Mesenchymal stem cell (in vitro differentiated cells and primary cell): ENCODE results near the gene ENTHD1.
A peak's percentile ranks its signal among the peaks of the same experiment; 100 is the strongest.

Source experiments
- DNase-seq: peaks from one replicate; pipeline ENCODE4 v3.0.0-alpha.2; 2013
- H2AFZ ChIP-seq: one replicate; pipeline ENCODE4 v1.6.1; 2013; ENCODE audit warnings: low read depth, mild to moderate bottlenecking, control low read depth, inconsistent platforms, low read length, moderate library complexity
- H2AK5ac ChIP-seq: 2 replicates; pipeline ENCODE4 v1.6.1; 2013; ENCODE audit warnings: low read length, moderate library complexity, mild to moderate bottlenecking, inconsistent platforms; ENCODE audit not compliant: severe bottlenecking
- H2BK120ac ChIP-seq: one replicate; pipeline ENCODE4 v1.6.1; 2013; ENCODE audit warnings: low read depth, mild to moderate bottlenecking, inconsistent platforms, low read length, moderate library complexity
- H2BK12ac ChIP-seq, 2 experiments: one replicate each; pipeline ENCODE4 v1.6.1; 2013; ENCODE audit warnings: inconsistent platforms in 2 of 2, low read length in 2 of 2, mild to moderate bottlenecking in 2 of 2, moderate library complexity in 2 of 2, control low read depth in 1 of 2
- H2BK15ac ChIP-seq: one replicate; pipeline ENCODE4 v1.6.1; 2013; ENCODE audit warnings: mild to moderate bottlenecking, low read depth, inconsistent platforms; ENCODE audit not compliant: poor library complexity, severe bottlenecking
- H2BK5ac ChIP-seq: 2 replicates; pipeline ENCODE4 v1.6.1; 2013; ENCODE audit warnings: low read depth, mild to moderate bottlenecking, low read length, control low read depth, inconsistent platforms; ENCODE audit not compliant: poor library complexity, severe bottlenecking
- H3K14ac ChIP-seq, 2 experiments: one replicate each; pipeline ENCODE4 v1.6.1; 2013; ENCODE audit warnings: inconsistent platforms in 2 of 2, low read length in 2 of 2, control low read depth in 1 of 2, mild to moderate bottlenecking in 1 of 2, moderate library complexity in 1 of 2
- H3K18ac ChIP-seq, 2 experiments: one replicate each; pipeline ENCODE4 v1.6.1; 2013; ENCODE audit warnings: inconsistent platforms in 2 of 2, low read length in 2 of 2, control low read depth in 1 of 2, low read depth in 1 of 2, mild to moderate bottlenecking in 1 of 2
- H3K23ac ChIP-seq, 2 experiments: one replicate each; pipeline ENCODE4 v1.6.1; 2013; ENCODE audit warnings: inconsistent platforms in 2 of 2, low read length in 2 of 2, mild to moderate bottlenecking in 2 of 2, moderate library complexity in 2 of 2, control low read depth in 1 of 2
- H3K27ac ChIP-seq: 2 replicates; pipeline ENCODE4 v1.5.1; 2013; ENCODE audit warnings: mild to moderate bottlenecking, moderate library complexity, low read length, control low read depth, inconsistent platforms; ENCODE audit not compliant: poor library complexity, severe bottlenecking
- H3K27me3 ChIP-seq, 2 experiments: 2 replicates each; pipeline versions ENCODE4 v1.6.1 to v1.7.0; 2013; ENCODE audit warnings: low read length in 2 of 2, mild to moderate bottlenecking in 2 of 2, moderate library complexity in 2 of 2, control low read depth in 1 of 2, inconsistent platforms in 1 of 2; ENCODE audit not compliant: control insufficient read depth in 1 of 2, insufficient read depth in 1 of 2
- H3K36me3 ChIP-seq, 2 experiments: 2 replicates each; pipeline versions ENCODE4 v1.6.1 to v1.7.0; 2013; ENCODE audit warnings: low read length in 2 of 2, control low read depth in 1 of 2, inconsistent platforms in 1 of 2, low read depth in 1 of 2, mild to moderate bottlenecking in 1 of 2; ENCODE audit not compliant: insufficient read depth in 2 of 2, control insufficient read depth in 1 of 2
- H3K4ac ChIP-seq, 2 experiments: one replicate each; pipeline ENCODE4 v1.6.1; 2013; ENCODE audit warnings: inconsistent platforms in 2 of 2, low read length in 2 of 2, mild to moderate bottlenecking in 2 of 2, moderate library complexity in 2 of 2, control low read depth in 1 of 2, low read depth in 1 of 2
- H3K4me1 ChIP-seq: 2 replicates; pipeline ENCODE4 v1.6.1; 2013; ENCODE audit warnings: low read depth, low read length, control low read depth; ENCODE audit not compliant: control insufficient read depth, insufficient read depth
- H3K4me2 ChIP-seq: 2 replicates; pipeline ENCODE4 v1.6.1; 2013; ENCODE audit warnings: low read length, mild to moderate bottlenecking, inconsistent platforms; ENCODE audit not compliant: poor library complexity, severe bottlenecking
- H3K4me3 ChIP-seq, 2 experiments: 2 replicates each; pipeline versions ENCODE4 v1.5.1 to v1.7.0; 2013; ENCODE audit warnings: low read length in 2 of 2, mild to moderate bottlenecking in 2 of 2, control low read depth in 1 of 2, low read depth in 1 of 2; ENCODE audit not compliant: insufficient read depth in 1 of 2
- H3K79me1 ChIP-seq: replicated peaks from 2 replicates; pipeline ENCODE4 v1.6.1; 2013; ENCODE audit warnings: mild to moderate bottlenecking, control low read depth, low read length, inconsistent platforms; ENCODE audit not compliant: poor library complexity, severe bottlenecking
- H3K9ac ChIP-seq: 2 replicates; pipeline ENCODE4 v1.7.0; 2013; ENCODE audit warnings: mild to moderate bottlenecking, low read length, moderate library complexity
- H3K9me3 ChIP-seq: 2 replicates; pipeline ENCODE4 v1.7.0; 2013; ENCODE audit warnings: mild to moderate bottlenecking, low read length; ENCODE audit not compliant: control insufficient read depth
- H4K8ac ChIP-seq: one replicate; pipeline ENCODE4 v1.6.1; 2013; ENCODE audit warnings: inconsistent platforms, mild to moderate bottlenecking, low read length, moderate library complexity
- H4K91ac ChIP-seq: one replicate; pipeline ENCODE4 v1.6.1; 2013; ENCODE audit warnings: mild to moderate bottlenecking, low read length, inconsistent platforms
- WGBS: methylation state at CpG from one replicate; pipeline ENCODE4 v1.1.7; 2013; ENCODE audit warnings: mixed read lengths; 5-methylcytosine and 5-hydroxymethylcytosine counted together

Gene ENTHD1

DNA sequence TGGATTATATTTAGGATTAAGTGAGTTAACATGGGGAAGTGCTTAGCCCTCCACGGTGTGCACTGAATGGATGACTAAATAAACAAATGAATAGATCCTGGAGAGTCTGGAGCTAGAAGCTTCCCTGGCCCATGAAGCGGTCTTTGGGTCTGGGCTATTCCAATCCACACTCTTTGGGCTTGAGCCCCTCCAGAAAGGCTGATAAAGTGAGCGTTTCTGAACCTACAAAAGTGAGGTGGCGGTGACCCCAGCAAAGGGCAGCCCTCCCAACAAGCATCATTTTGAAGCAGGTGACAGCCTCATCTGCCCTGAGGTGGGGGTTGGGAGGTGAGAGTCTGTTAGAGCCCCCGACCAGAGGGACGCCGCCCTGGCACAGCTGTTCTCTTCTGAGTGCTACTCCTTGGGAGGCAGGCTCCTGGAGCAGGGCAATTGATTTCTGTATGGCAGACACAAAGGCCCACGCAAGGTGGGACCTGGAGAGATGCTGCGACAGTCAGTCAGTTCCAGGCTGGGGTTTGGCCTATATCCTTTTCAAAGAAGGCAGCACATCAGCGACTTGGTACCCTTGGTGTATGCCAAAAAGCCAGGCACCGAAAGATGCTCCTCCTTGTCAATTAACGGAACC is 165.2 kb downstream of the ENTHD1 start:
- Histone ChIP-seq H3K18ac (no peak overlapping the region), H3K27me3 (peaks cover 56 to 79% of the 10 kb centered on the region in 2 experiments), H3K4me2 (no peak overlapping the region), H3K4me3 (no peak overlapping the region), H3K23ac (no peak overlapping the region), H3K79me1 (no peaks in the 10 kb centered on the region), H3K4ac (no peak overlapping the region), H2BK15ac (no peak overlapping the region), H2BK12ac (no peak overlapping the region), H3K27ac (no peak overlapping the region), H3K4me1 (no peaks in the 10 kb centered on the region), H3K9me3 (no peaks in the 10 kb centered on the region), H3K9ac (no peak overlapping the region), H2AFZ (no peak overlapping the region), H4K8ac (no peak overlapping the region), H4K91ac (no peak overlapping the region), H3K36me3 (no peaks in the 10 kb centered on the region), H2BK120ac (no peak overlapping the region), H3K14ac (no peak overlapping the region), H2BK5ac (no peak overlapping the region), H2AK5ac (no peak overlapping the region)
- no peak for DNase-seq
- 81% methylated on average over 12 of the region's 12 CpGs for WGBS

DNA sequence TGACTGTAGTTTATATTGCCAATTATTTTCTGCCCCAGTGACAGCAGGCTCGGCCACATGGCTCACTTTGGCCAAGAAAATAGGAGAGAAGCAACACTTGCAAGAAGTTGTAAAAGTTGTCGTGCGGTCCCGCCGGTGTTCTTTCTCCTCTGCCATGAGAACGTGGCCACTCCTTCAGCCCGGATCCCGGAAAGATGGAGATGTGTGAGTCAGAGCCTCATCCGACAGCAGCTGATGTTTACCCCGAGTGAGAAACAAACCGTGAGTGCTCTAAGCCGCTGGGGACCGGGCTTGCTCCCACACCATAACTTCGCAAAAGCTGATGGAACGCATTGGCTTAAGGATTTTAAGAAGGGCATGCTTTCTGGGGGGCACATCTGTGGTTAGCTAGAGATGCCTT is 166.0 kb downstream of the ENTHD1 start:
- Histone ChIP-seq H4K91ac (no peak overlapping the region), H2BK5ac (no peak overlapping the region), H2AK5ac (no peak overlapping the region), H3K18ac (no peak overlapping the region), H3K4me1 (no peaks in the 10 kb centered on the region), H3K4ac (no peak overlapping the region), H3K4me3 (no peak overlapping the region), H2AFZ (no peak overlapping the region), H3K4me2 (no peak overlapping the region), H3K27me3 (peaks cover 51 to 71% of the 10 kb centered on the region in 2 experiments), H3K79me1 (no peaks in the 10 kb centered on the region), H3K9me3 (no peaks in the 10 kb centered on the region), H4K8ac (no peak overlapping the region), H2BK120ac (no peak overlapping the region), H3K14ac (no peak overlapping the region), H3K27ac (no peak overlapping the region), H2BK15ac (no peak overlapping the region), H3K9ac (no peak overlapping the region), H3K36me3 (no peaks in the 10 kb centered on the region), H3K23ac (no peak overlapping the region), H2BK12ac (no peak overlapping the region)
- 58% methylated on average over 15 of the region's 15 CpGs for WGBS
- DNase-seq = peak; percentile 58

DNA sequence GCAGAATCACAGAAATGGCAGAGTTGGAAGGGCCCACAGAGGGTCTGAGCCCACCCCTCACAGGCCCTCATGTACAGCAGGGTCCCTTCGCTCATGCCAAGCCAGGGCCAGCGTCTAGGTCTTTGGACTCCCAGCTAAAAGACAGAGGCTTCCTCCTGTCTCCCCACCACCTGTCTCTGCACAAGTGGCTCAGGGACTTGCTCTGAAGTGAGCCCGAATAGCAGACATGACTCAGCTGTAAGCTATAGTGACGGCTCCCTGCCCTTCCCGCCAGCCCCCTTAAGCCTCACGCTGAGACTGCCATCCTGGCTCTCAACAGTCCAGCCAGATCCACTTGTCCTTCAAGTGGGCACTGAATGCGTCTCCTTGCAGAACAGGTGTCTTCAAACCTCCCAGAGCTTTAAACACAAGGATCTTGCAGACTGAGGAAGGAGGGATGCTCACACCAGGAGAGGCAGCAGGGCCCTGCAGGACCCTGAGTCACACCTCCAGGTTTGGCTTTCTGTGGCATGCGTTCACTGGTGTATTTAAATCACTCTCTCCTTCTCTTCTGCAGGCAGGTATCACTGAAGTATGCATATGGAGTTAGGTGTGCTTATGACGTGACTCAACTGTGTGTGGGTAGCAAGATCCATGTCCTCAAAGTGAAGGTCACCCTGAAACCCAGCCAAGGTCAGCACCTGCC is 168.1 kb downstream of the ENTHD1 start:
- 84% methylated on average over 9 of the region's 9 CpGs for WGBS
- H3K79me1 ChIP-seq = no peaks in the 10 kb centered on the region
- H2BK120ac ChIP-seq = no peak overlapping the region

DNA sequence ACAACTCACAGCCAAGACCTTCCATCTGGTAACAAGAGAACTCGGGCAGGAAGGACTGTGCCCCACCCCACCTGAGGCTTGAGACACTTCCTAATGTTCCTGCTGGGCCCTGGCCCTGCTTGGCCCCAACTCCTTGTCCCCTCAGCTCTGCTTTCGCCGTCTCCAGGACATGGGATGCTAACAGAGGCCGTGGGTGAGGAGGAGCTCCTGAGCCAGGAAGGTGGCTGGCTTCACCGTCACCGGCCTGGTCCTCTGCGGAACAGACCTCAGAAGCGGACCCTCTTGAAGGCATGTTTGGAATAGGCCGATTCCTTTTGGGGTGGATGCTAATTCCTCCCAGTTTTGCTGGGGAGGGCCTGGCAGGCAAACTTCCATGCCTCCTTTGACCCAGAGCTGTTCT is 168.7 kb downstream of the ENTHD1 start:
- Histone ChIP-seq H3K18ac (no peak overlapping the region), H3K36me3 (no peaks in the 10 kb centered on the region), H4K8ac (no peak overlapping the region), H3K4ac (no peak overlapping the region), H2BK5ac (no peak overlapping the region), H3K9ac (no peak overlapping the region), H3K23ac (no peak overlapping the region), H3K4me2 (no peak overlapping the region), H3K9me3 (no peaks in the 10 kb centered on the region), H3K14ac (no peak overlapping the region), H3K27me3 (peaks cover 61 to 77% of the 10 kb centered on the region in 2 experiments), H2BK120ac (no peak overlapping the region), H3K27ac (no peak overlapping the region), H3K79me1 (no peaks in the 10 kb centered on the region), H3K4me1 (no peaks in the 10 kb centered on the region), H2BK15ac (no peak overlapping the region), H2AFZ (no peak overlapping the region), H2BK12ac (no peak overlapping the region), H3K4me3 (no peak overlapping the region), H2AK5ac (no peak overlapping the region), H4K91ac (no peak overlapping the region)
- DNase-seq = no peak
- WGBS = 86% methylated on average over 9 of the region's 9 CpGs

More for the DNA sequence above, 168.1 kb downstream of the ENTHD1 start:
- no peaks in the 10 kb centered on the region for H3K9me3 ChIP-seq
- no peaks in the 10 kb centered on the region for H3K4me1 ChIP-seq
- no peaks in the 10 kb centered on the region for H3K36me3 ChIP-seq
- H3K4me3 ChIP-seq = no peak overlapping the region
- no peak overlapping the region for H2BK12ac ChIP-seq
- no peak overlapping the region for H3K14ac ChIP-seq
- no peak overlapping the region for H4K91ac ChIP-seq
- H3K4ac ChIP-seq = no peak overlapping the region
- H3K27ac ChIP-seq = no peak overlapping the region
- H3K18ac ChIP-seq = no peak overlapping the region
- H3K9ac ChIP-seq = no peak overlapping the region
- no peak overlapping the region for H2BK5ac ChIP-seq
- H2AFZ ChIP-seq = no peak overlapping the region
- H3K4me2 ChIP-seq = no peak overlapping the region
- H4K8ac ChIP-seq = no peak overlapping the region
- DNase-seq = no peak
- no peak overlapping the region for H2AK5ac ChIP-seq
- no peak overlapping the region for H3K23ac ChIP-seq
- no peak overlapping the region for H2BK15ac ChIP-seq
- H3K27me3 ChIP-seq = peaks cover 54 to 75% of the 10 kb centered on the region in 2 experiments
